ENCODE results near the gene NF2.
A peak's percentile ranks its signal among the peaks of the same experiment; 100 is the strongest.
"Not testable (repeated sequence)": the region's sequence is repeated elsewhere in the genome, so short reads cannot be mapped to it uniquely, and the experiment has no call there.

NF2 gene

GRCh38 chr22:29596408-29596807 is 7.0 kb upstream of the NF2 start:
- DNase-seq (ENCODE audit: low read depth in 2 of 2), result no peak

GRCh38 chr22:29597871-29598683 is 5.4 kb upstream of the NF2 start:
- DNase-seq (ENCODE audit: low read depth in 2 of 2), result not testable (repeated sequence)

- DNase-seq (ENCODE audit: low read depth in 2 of 2), result no peak
These were observed 4.8 kb upstream of the NF2 start for GRCh38 chr22:29598684-29599020.

GRCh38 chr22:29604076-29604360 is 585 bp downstream of the NF2 start:
- peak in 1 of 2 donors; percentile 9 for DNase-seq (ENCODE audit: low read depth in 2 of 2)

GRCh38 chr22:29605527-29605850 is 2.1 kb downstream of the NF2 start:
- no peak for DNase-seq (ENCODE audit: low read depth in 2 of 2)

GRCh38 chr22:29606320-29606719 is 2.9 kb downstream of the NF2 start:
- no peak for DNase-seq (ENCODE audit: low read depth in 2 of 2)

- DNase-seq (ENCODE audit: low read depth in 2 of 2), result no peak
These were observed 4.0 kb downstream of the NF2 start for GRCh38 chr22:29607426-29607825.

- DNase-seq (ENCODE audit: low read depth in 2 of 2), result no peak
These were observed 5.7 kb downstream of the NF2 start for GRCh38 chr22:29609139-29609538.

- no peak for DNase-seq (ENCODE audit: low read depth in 2 of 2)
These were observed 7.3 kb downstream of the NF2 start for GRCh38 chr22:29610780-29611179.

GRCh38 chr22:29615705-29616327 is 12.4 kb downstream of the NF2 start:
- DNase-seq (ENCODE audit: low read depth in 2 of 2), result no peak

- DNase-seq (ENCODE audit: low read depth in 2 of 2), result no peak
These were observed 14.6 kb downstream of the NF2 start for GRCh38 chr22:29617922-29618629.

- no peak for DNase-seq (ENCODE audit: low read depth in 2 of 2)
These were observed 18.5 kb downstream of the NF2 start for GRCh38 chr22:29621761-29622526.

GRCh38 chr22:29623059-29623458 is 19.6 kb downstream of the NF2 start:
- no peak for DNase-seq (ENCODE audit: low read depth in 2 of 2)

- no peak for DNase-seq (ENCODE audit: low read depth in 2 of 2)
These were observed 20.2 kb downstream of the NF2 start for GRCh38 chr22:29623553-29624169.

GRCh38 chr22:29625090-29625825 is 21.8 kb downstream of the NF2 start:
- DNase-seq (ENCODE audit: low read depth in 2 of 2), result no peak

- DNase-seq (ENCODE audit: low read depth in 2 of 2), result no peak
These were observed 23.2 kb downstream of the NF2 start for GRCh38 chr22:29626497-29627195.

- no peak for DNase-seq (ENCODE audit: low read depth in 2 of 2)
These were observed 23.7 kb downstream of the NF2 start for GRCh38 chr22:29627196-29627535.

GRCh38 chr22:29628996-29629902 is 25.8 kb downstream of the NF2 start:
- DNase-seq (ENCODE audit: low read depth in 2 of 2), result no peak

GRCh38 chr22:29629903-29630516 is 26.6 kb downstream of the NF2 start:
- DNase-seq (ENCODE audit: low read depth in 2 of 2), result no peak

Measured in activated CD4-positive, alpha-beta T cell treated with anti-CD3 and anti-CD28 coated beads for 24 hours (primary cell).